Hindlimb muscle (tissue), 1 donor: ENCODE results near the gene UBXN2A. TPM values are rescaled to one million over a fixed set of nuclear protein-coding genes. Genes with fewer than 3 reads are reported as not detected.
"Not testable (repeated sequence)": the region's sequence is repeated elsewhere in the genome, so short reads cannot be mapped to it uniquely, and the experiment has no call there.

Source experiments
- DNase-seq: peaks from one replicate; pipeline ENCODE4 v3.0.0-alpha.2; 2013
- polyA plus RNA-seq: library from polyadenylated mRNA; unstranded; fragments of 120-200 nt; gene quantifications from one replicate; pipeline ENCODE4 v1.2.1, GENCODE V29; 2013; ENCODE audit not compliant: insufficient read length

UBXN2A gene
- polyA plus RNA-seq, 1 donor, result 18.0 TPM

- DNase-seq, result no peak
These were observed 1.4 kb downstream of the UBXN2A start for GRCh38 chr2:23941644-23942043.

GRCh38 chr2:23943666-23944065 lies 3.4 kb downstream of the UBXN2A start:
- DNase-seq, result no peak

GRCh38 chr2:23944527-23944926 lies 4.3 kb downstream of the UBXN2A start:
- no peak for DNase-seq

GRCh38 chr2:23944976-23945375 lies 4.7 kb downstream of the UBXN2A start:
- DNase-seq, result no peak

GRCh38 chr2:23947350-23947749 lies 7.1 kb downstream of the UBXN2A start:
- DNase-seq, result no peak

GRCh38 chr2:23952558-23952957 lies 12.3 kb downstream of the UBXN2A start:
- not testable (repeated sequence) for DNase-seq

GRCh38 chr2:23953625-23954024 lies 13.4 kb downstream of the UBXN2A start:
- DNase-seq, result no peak

- DNase-seq, result no peak
These were observed 14.2 kb downstream of the UBXN2A start for GRCh38 chr2:23954325-23955014.

GRCh38 chr2:23967846-23968245 lies 27.6 kb downstream of the UBXN2A start:
- no peak for DNase-seq

- no peak for DNase-seq
These were observed 36.6 kb downstream of the UBXN2A start for GRCh38 chr2:23976883-23977282.

- DNase-seq, result no peak
These were observed 48.1 kb downstream of the UBXN2A start for GRCh38 chr2:23988371-23988770.

- no peak for DNase-seq
These were observed 52.7 kb downstream of the UBXN2A start for GRCh38 chr2:23992931-23993330.

- no peak for DNase-seq
These were observed 53.5 kb downstream of the UBXN2A start for GRCh38 chr2:23993736-23994269.

GRCh38 chr2:23994567-23994966 lies 54.3 kb downstream of the UBXN2A start:
- DNase-seq, result no peak

GRCh38 chr2:24007693-24008092 lies 67.4 kb downstream of the UBXN2A start:
- DNase-seq, result no peak

- DNase-seq, result no peak
These were observed 68.6 kb downstream of the UBXN2A start for GRCh38 chr2:24008672-24009366.

- no peak for DNase-seq
These were observed 69.1 kb downstream of the UBXN2A start for GRCh38 chr2:24009367-24009679.

GRCh38 chr2:24009680-24010476 lies 69.6 kb downstream of the UBXN2A start, which contains the start of gene MFSD2B:
Gene MFSD2B (plus strand): TSS chr2:24010085. CDS start chr2:24010097, 12 bp downstream.
- DNase-seq, result no peak

- DNase-seq, result no peak
These were observed 70.4 kb downstream of the UBXN2A start for GRCh38 chr2:24010477-24011249.

GRCh38 chr2:24011250-24012104 lies 71.2 kb downstream of the UBXN2A start:
- DNase-seq, result no peak

GRCh38 chr2:24012521-24013188 lies 72.4 kb downstream of the UBXN2A start:
- DNase-seq, result no peak
